B cell (primary cell): ENCODE measurements around the gene PPP2R5B. TPM values are rescaled to one million over a fixed set of nuclear protein-coding genes. Genes with fewer than 3 reads are reported as not detected.

ENCODE experiments used
- ATAC-seq: fragments of 200-7000 bp; cut with Tn5 transposase; one replicate; pipeline ENCODE4 v1.10.0; 2021; ENCODE audit warnings: low read depth, mild to moderate bottlenecking, moderate number of reproducible peaks, moderate library complexity
- CTCF ChIA-PET: fragments of 350-600 bp; sonication (Branson Sonifier 250); formaldehyde crosslinking; loops from one replicate; lab custom pipeline; 2021; ENCODE audit warnings: antibody characterized with exemption, inconsistent platforms; lab: Charles Lee
- POLR2A ChIA-PET: fragments of 350-600 bp; sonication (Branson Sonifier 250); formaldehyde crosslinking; loops from one replicate; lab custom pipeline; 2021; ENCODE audit warnings: antibody characterized with exemption; lab: Charles Lee
- DNase-seq: peaks from one replicate; pipeline ENCODE4 v3.0.0; 2013
- H2AFZ ChIP-seq: 2 replicates; pipeline ENCODE4 v1.6.1; 2012; ENCODE audit warnings: mild to moderate bottlenecking, low read depth, low read length; ENCODE audit not compliant: insufficient read depth, poor library complexity, severe bottlenecking
- H3K27ac ChIP-seq, 2 donors: 1 replicate in 1 of 2; 2 replicates in 1 of 2; pipeline ENCODE4 v1.5.1; 2012 to 2013; ENCODE audit warnings: low read length in 2 of 2, mild to moderate bottlenecking in 2 of 2, moderate library complexity in 1 of 2
- H3K27me3 ChIP-seq, 4 experiments: fragments of 200-600 bp in 1 of 4; sonication (generic) in 1 of 4; replicated peaks in 1 of 4; 1 replicate in 2 of 4; 2 replicates in 2 of 4; pipeline versions ENCODE4 v1.6.1 to v1.7.0; 2013 to 2016; ENCODE audit warnings: low read length in 3 of 4, mild to moderate bottlenecking in 2 of 4, mixed read lengths in 1 of 4, moderate library complexity in 1 of 4; ENCODE audit not compliant: insufficient read depth in 4 of 4, control insufficient read depth in 3 of 4; ENCODE audit errors: control extremely low read depth in 1 of 4
- H3K36me3 ChIP-seq, 2 experiments: replicated peaks in 1 of 2; 1 replicate in 1 of 2; 2 replicates in 1 of 2; pipeline versions ENCODE4 v1.6.1 to v1.7.1; 2013; ENCODE audit warnings: low read length in 1 of 2; ENCODE audit not compliant: insufficient read depth in 2 of 2, control insufficient read depth in 1 of 2; ENCODE audit errors: control extremely low read depth in 1 of 2, extremely low read depth in 1 of 2
- H3K4me1 ChIP-seq, 2 donors: fragments of 200-600 bp in 1 of 2; sonication (generic) in 1 of 2; 1 replicate in 1 of 2; 2 replicates in 1 of 2; pipeline versions ENCODE4 v1.5.1 to v1.6.1; 2013 to 2017; ENCODE audit warnings: low read length in 2 of 2; ENCODE audit not compliant: control insufficient read depth in 2 of 2, insufficient read depth in 2 of 2
- H3K4me2 ChIP-seq: replicated peaks from 2 replicates; pipeline ENCODE3; 2012; ENCODE audit warnings: mild to moderate bottlenecking, low read depth, low read length; ENCODE audit not compliant: poor library complexity, severe bottlenecking
- H3K4me3 ChIP-seq, 5 experiments: fragments of 200-600 bp in 1 of 5; sonication (generic) in 1 of 5; 1 replicate in 3 of 5; 2 replicates in 2 of 5; pipeline versions ENCODE4 v1.5.1 to v1.7.0; 2011 to 2016; ENCODE audit warnings: low read length in 4 of 5, mild to moderate bottlenecking in 4 of 5, low read depth in 2 of 5, control low read depth in 1 of 5, moderate library complexity in 1 of 5; ENCODE audit not compliant: insufficient read depth in 1 of 5; ENCODE audit errors: control extremely low read depth in 1 of 5, extremely low read depth in 1 of 5
- H3K79me2 ChIP-seq: fragments of 200-600 bp; sonication (generic); one replicate; pipeline ENCODE4 v1.6.0; 2016; ENCODE audit warnings: low read length; ENCODE audit not compliant: control insufficient read depth, insufficient read depth
- H3K9ac ChIP-seq: fragments of 200-600 bp; sonication (generic); 2 replicates; pipeline ENCODE4 v1.6.1; 2017; ENCODE audit warnings: mild to moderate bottlenecking, low read length, moderate library complexity
- H3K9me3 ChIP-seq, 3 donors: one replicate each; pipeline versions ENCODE4 v1.6.1 to v1.7.1; 2013; ENCODE audit warnings: low read length in 2 of 3; ENCODE audit not compliant: control insufficient read depth in 2 of 3, insufficient read depth in 1 of 3; ENCODE audit errors: control extremely low read depth in 1 of 3
- H4K20me1 ChIP-seq: 2 replicates; pipeline ENCODE4 v1.6.0; 2012; ENCODE audit warnings: mild to moderate bottlenecking, low read length; ENCODE audit not compliant: insufficient read depth, control insufficient read depth, poor library complexity, severe bottlenecking
- H3K27ac Mint-ChIP-seq: one replicate; pipeline ENCODE4 v1.8.0; 2021; ENCODE audit warnings: mixed read lengths
- H3K27me3 Mint-ChIP-seq: one replicate; pipeline ENCODE4 v1.8.0; 2021; ENCODE audit warnings: mixed read lengths
- H3K4me1 Mint-ChIP-seq: one replicate; pipeline ENCODE4 v1.8.0; 2021; ENCODE audit warnings: mixed read lengths
- H3K4me3 Mint-ChIP-seq: one replicate; pipeline ENCODE4 v1.8.0; 2021; ENCODE audit warnings: mixed read lengths
- H3K9me3 Mint-ChIP-seq: one replicate; pipeline ENCODE4 v1.8.0; 2022; ENCODE audit warnings: mixed read lengths; ENCODE audit not compliant: insufficient read depth
- EZH2 ChIP-seq: IDR thresholded peaks from 2 replicates; pipeline ENCODE4 v1.6.1; 2012; ENCODE audit warnings: borderline replicate concordance, low read depth, mild to moderate bottlenecking, moderate library complexity, low read length; ENCODE audit not compliant: insufficient read depth, poor library complexity, severe bottlenecking
- WGBS: methylation state at CpG from one replicate; pipeline ENCODE4 v1.1.5; 2013; ENCODE audit warnings: missing lambda C conversion rate; ENCODE audit not compliant: insufficient coverage; 5-methylcytosine and 5-hydroxymethylcytosine counted together
- intact Hi-C: fragments of 100-400 bp; cut with micrococcal nuclease; formaldehyde crosslinking; loops from one replicate; pipeline ENCODE4 v1.10.0; 2022
- polyA plus RNA-seq: library from polyadenylated mRNA; depleted of rRNA; stranded (reverse); fragments of >200 nt; gene quantifications from 2 replicates; pipeline ENCODE4 v1.2.3, GENCODE V29; 2012
- total RNA-seq, 2 donors: library from RNA; stranded (reverse); fragments of 120-200 nt in 1 of 2; gene quantifications; 1 replicate in 1 of 2; 2 replicates in 1 of 2; pipeline versions ENCODE4 v1.2.3 to v1.2.4, GENCODE V29; 2013 to 2022
- TF ChIP-seq, protein P1 (sequence below): fragments of 200-600 bp; IDR thresholded peaks from one replicate; pipeline ENCODE4 v1.8.0; 2022; ENCODE audit warnings: antibody characterized with exemption, mild to moderate bottlenecking

The PPP2R5B gene
- total and polyA plus RNA-seq, 2 donors (not counting 1 experiment from before 2014, with no cell fraction given): 22.6 to 30.5 TPM

DNA sequence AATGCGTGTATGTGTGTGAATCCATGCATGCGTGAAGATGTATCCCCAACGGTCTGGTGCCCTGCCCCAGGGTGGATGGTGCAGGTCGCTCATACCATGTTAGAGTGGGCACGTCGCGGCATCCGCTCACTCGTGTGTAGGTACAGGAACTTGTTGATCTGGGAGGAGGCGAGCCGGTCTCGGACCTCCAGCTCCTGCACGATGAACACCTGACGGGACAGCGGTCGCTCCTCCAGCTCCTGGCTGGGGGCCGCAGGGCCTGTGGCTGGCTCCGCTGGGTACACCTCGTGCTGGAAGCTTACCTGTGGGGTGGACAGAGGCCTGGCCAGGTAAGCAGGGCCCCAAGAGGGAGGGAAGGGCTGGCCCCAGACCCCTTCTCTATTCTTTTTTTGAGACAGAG lies 25.9 kb upstream of the PPP2R5B start:
- Histone ChIP-seq H2AFZ (no peak overlapping the region), H3K79me2 (no peaks in the 10 kb centered on the region), H3K36me3 (peaks cover 0 to 37% of the 10 kb centered on the region in 2 experiments), H3K27me3 (no peaks in the 10 kb centered on the region), H4K20me1 (no peaks in the 10 kb centered on the region), H3K4me3 (no peak overlapping the region), H3K4me1 (peaks cover 7 to 10% of the 10 kb centered on the region in 2 donors), H3K27ac (no peak overlapping the region), H3K9ac (no peak overlapping the region), H3K4me2 (no peak overlapping the region), H3K9me3 (no peaks in the 10 kb centered on the region)
- no peak for DNase-seq
- 98% methylated on average over 19 of the region's 19 CpGs for WGBS
- Mint-ChIP-seq H3K4me1 (peaks cover 9% of the 10 kb centered on the region), H3K27me3 (no peaks in the 10 kb centered on the region), H3K9me3 (no peaks in the 10 kb centered on the region), H3K27ac (no peak overlapping the region), H3K4me3 (no peak overlapping the region)
- TF ChIP-seq EZH2: no peak
- TF ChIP-seq, protein P1, sequence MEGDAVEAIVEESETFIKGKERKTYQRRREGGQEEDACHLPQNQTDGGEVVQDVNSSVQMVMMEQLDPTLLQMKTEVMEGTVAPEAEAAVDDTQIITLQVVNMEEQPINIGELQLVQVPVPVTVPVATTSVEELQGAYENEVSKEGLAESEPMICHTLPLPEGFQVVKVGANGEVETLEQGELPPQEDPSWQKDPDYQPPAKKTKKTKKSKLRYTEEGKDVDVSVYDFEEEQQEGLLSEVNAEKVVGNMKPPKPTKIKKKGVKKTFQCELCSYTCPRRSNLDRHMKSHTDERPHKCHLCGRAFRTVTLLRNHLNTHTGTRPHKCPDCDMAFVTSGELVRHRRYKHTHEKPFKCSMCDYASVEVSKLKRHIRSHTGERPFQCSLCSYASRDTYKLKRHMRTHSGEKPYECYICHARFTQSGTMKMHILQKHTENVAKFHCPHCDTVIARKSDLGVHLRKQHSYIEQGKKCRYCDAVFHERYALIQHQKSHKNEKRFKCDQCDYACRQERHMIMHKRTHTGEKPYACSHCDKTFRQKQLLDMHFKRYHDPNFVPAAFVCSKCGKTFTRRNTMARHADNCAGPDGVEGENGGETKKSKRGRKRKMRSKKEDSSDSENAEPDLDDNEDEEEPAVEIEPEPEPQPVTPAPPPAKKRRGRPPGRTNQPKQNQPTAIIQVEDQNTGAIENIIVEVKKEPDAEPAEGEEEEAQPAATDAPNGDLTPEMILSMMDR: no peak
- POLR2A ChIA-PET: no interaction called here
- no peak for ATAC-seq
- intact Hi-C loops: no loop called here
- CTCF ChIA-PET: interaction anchor here (30.2 kb wide), 1 partner anchor 42 kb away, joined by 1254 read pairs; the partner anchor contains the start of gene CDC42BPG

- Histone ChIP-seq H3K9ac (no peak overlapping the region), H3K4me2 (no peak overlapping the region), H3K27ac (no peak overlapping the region), H3K4me1 (no peaks in the 10 kb centered on the region), H3K9me3 (no peaks in the 10 kb centered on the region), H4K20me1 (no peaks in the 10 kb centered on the region), H3K79me2 (no peaks in the 10 kb centered on the region), H2AFZ (no peak overlapping the region), H3K27me3 (no peaks in the 10 kb centered on the region), H3K36me3 (peaks cover 0 to 38% of the 10 kb centered on the region in 2 experiments), H3K4me3 (no peak overlapping the region)
- Mint-ChIP-seq H3K4me1 (peaks cover 3% of the 10 kb centered on the region), H3K27ac (peak overlapping the region; percentile 7), H3K9me3 (no peaks in the 10 kb centered on the region), H3K27me3 (no peaks in the 10 kb centered on the region), H3K4me3 (no peak overlapping the region)
- ChIA-PET CTCF (interaction anchor here (0.7 to 30.2 kb wide), 3 partner anchors 35 to 44 kb away, joined by 3 to 1254 read pairs (median 3); partner anchors contain the start of gene CDC42BPG), POLR2A (no interaction called here)
- DNase-seq: no peak
- peak; percentile 76 for ATAC-seq
- TF ChIP-seq EZH2: no peak
- TF ChIP-seq, protein P1: no peak
- 81% methylated on average over 14 of the region's 14 CpGs for WGBS
- intact Hi-C loops: no loop called here
These were observed 24.2 kb upstream of the PPP2R5B start for GRCh38 chr11:64900263-64900678.
